IPS DF 4.7 (cell line): ENCODE data around the gene LENG8.

Source experiments
- DNase-seq: peaks from one replicate; pipeline ENCODE4 v3.0.0-alpha.2; 2013; ENCODE audit warnings: low spot score; ENCODE audit errors: extremely low read depth

The LENG8 gene

GRCh38 chr19:54422136-54422535, 26.9 kb upstream of the LENG8 start:
- DNase-seq = no peak

GRCh38 chr19:54424201-54424600, 24.8 kb upstream of the LENG8 start:
- no peak for DNase-seq

- no peak for DNase-seq
Observed at GRCh38 chr19:54424660-54425381, 24.2 kb upstream of the LENG8 start.

GRCh38 chr19:54425382-54425723, 23.6 kb upstream of the LENG8 start:
- DNase-seq = no peak

GRCh38 chr19:54426291-54426931, 22.6 kb upstream of the LENG8 start:
- DNase-seq = no peak

- DNase-seq = no peak
Observed at GRCh38 chr19:54427586-54427985, 21.4 kb upstream of the LENG8 start.

- no peak for DNase-seq
Observed at GRCh38 chr19:54428323-54429175, 20.4 kb upstream of the LENG8 start.

- no peak for DNase-seq
Observed at GRCh38 chr19:54429176-54429495, 19.9 kb upstream of the LENG8 start.

GRCh38 chr19:54429545-54430227, 19.3 kb upstream of the LENG8 start:
- no peak for DNase-seq

- DNase-seq = no peak
Observed at GRCh38 chr19:54430306-54431254, 18.4 kb upstream of the LENG8 start.

- DNase-seq = no peak
Observed at GRCh38 chr19:54431255-54431838, 17.7 kb upstream of the LENG8 start.

- DNase-seq = no peak
Observed at GRCh38 chr19:54432144-54432738, 16.8 kb upstream of the LENG8 start.

GRCh38 chr19:54433697-54434096, 15.3 kb upstream of the LENG8 start:
- no peak for DNase-seq

- DNase-seq = no peak
Observed at GRCh38 chr19:54434112-54434872, 14.7 kb upstream of the LENG8 start.

GRCh38 chr19:54434873-54435214, 14.2 kb upstream of the LENG8 start:
- DNase-seq = no peak

- no peak for DNase-seq
Observed at GRCh38 chr19:54435551-54436016, 13.4 kb upstream of the LENG8 start.

GRCh38 chr19:54436031-54436523, 12.9 kb upstream of the LENG8 start:
- no peak for DNase-seq

- no peak for DNase-seq
Observed at GRCh38 chr19:54436628-54437252, 12.3 kb upstream of the LENG8 start.
